NT2/D1 (cell line): ENCODE data around the gene TINAGL1.

Source experiments
- YY1 ChIP-seq: IDR thresholded peaks from 2 replicates; pipeline ENCODE4 v1.6.1; 2011; ENCODE audit not compliant: insufficient read length, insufficient read depth
- ZNF274 ChIP-seq: IDR thresholded peaks from 2 replicates; pipeline ENCODE4 v1.6.1; 2011; ENCODE audit warnings: mild to moderate bottlenecking, low read depth, low read length

DNA sequence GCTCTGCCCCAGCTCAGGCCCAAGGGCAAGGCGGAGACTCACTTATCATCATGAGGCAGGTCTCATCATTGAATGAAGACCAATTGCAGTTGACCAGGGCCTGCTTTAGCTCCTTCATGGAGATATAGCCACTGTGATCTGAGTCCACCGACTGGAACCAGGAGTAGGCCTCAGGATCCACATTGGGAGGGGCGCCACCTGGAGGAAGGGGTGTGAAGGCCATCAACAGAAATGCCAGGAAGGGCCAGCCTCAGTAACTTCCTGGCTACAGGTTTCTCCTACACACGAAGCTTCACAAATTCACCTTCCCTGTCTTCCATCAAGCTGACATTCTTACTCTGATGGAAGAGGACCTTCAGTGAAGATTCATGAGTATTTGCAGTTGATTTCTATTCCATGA, 56.8 kb downstream of the TINAGL1 start:
- TF ChIP-seq YY1, result no peak
- no peak for TF ChIP-seq ZNF274
